NB4 (cell line): ENCODE results near the gene ZCCHC9.

Source experiments
- CTCF ChIP-seq: IDR thresholded peaks from one replicate; pipeline ENCODE4 v1.5.1; 2012; ENCODE audit warnings: low read depth, low read length
- MAX ChIP-seq: IDR thresholded peaks from 2 replicates; pipeline ENCODE4 v1.6.1; 2011; ENCODE audit warnings: low read depth, low read length
- MYC ChIP-seq: IDR thresholded peaks from 2 replicates; pipeline ENCODE4 v1.6.1; 2011; ENCODE audit warnings: low read depth, low read length
- POLR2A ChIP-seq: IDR thresholded peaks from 2 replicates; pipeline ENCODE4 v1.6.1; 2011; ENCODE audit warnings: mild to moderate bottlenecking; ENCODE audit not compliant: insufficient read length; ENCODE audit errors: extremely low read depth

GRCh38 chr5:81300921-81301270, 491 bp upstream of the ZCCHC9 start:
- TF ChIP-seq CTCF (no peak), POLR2A (no peak), MAX (no peak), MYC (no peak)
